Gastrocnemius medialis (tissue), 4 donors: Measurements from ENCODE around the gene ETV7. TPM values are rescaled to one million over a fixed set of nuclear protein-coding genes. Genes with fewer than 3 reads are reported as not detected.

Source experiments
- ATAC-seq, 2 donors: fragments of 150-250 bp; one replicate each; pipeline ENCODE4 v1.9.1; 2016
- DNase-seq, 2 donors: peaks; one replicate each; pipeline ENCODE4 v3.0.0-alpha.2; 2019
- H3K27ac ChIP-seq, 4 donors: fragments of 200-600 bp; sonication (generic); 1 replicate in 1 of 4; 2 replicates in 3 of 4; pipeline ENCODE4 v1.5.1; 2016 to 2018; ENCODE audit warnings: mild to moderate bottlenecking in 2 of 4, moderate library complexity in 1 of 4
- H3K27me3 ChIP-seq, 3 donors: fragments of 200-600 bp; sonication (generic) in 2 of 3; 1 replicate in 1 of 3; 2 replicates in 2 of 3; pipeline versions ENCODE4 v1.5.1 to v1.6.0; 2016 to 2019; ENCODE audit warnings: mild to moderate bottlenecking in 1 of 3, moderate library complexity in 1 of 3
- H3K36me3 ChIP-seq, 2 donors: fragments of 200-600 bp; sonication (generic) in 1 of 2; one replicate each; pipeline ENCODE4 v1.5.1; 2017 to 2018
- H3K4me1 ChIP-seq, 2 donors: fragments of 200-600 bp; sonication (generic) in 1 of 2; one replicate each; pipeline ENCODE4 v1.5.1; 2016 to 2017; ENCODE audit warnings: mild to moderate bottlenecking in 2 of 2
- H3K4me3 ChIP-seq, 4 donors: fragments of 200-600 bp; sonication (generic) in 3 of 4; 1 replicate in 1 of 4; 2 replicates in 3 of 4; pipeline ENCODE4 v1.5.1; 2016 to 2019; ENCODE audit warnings: mild to moderate bottlenecking in 2 of 4
- H3K9me3 ChIP-seq, 3 donors: fragments of 200-600 bp; sonication (generic) in 2 of 3; 1 replicate in 1 of 3; 2 replicates in 2 of 3; pipeline ENCODE4 v1.5.1; 2016 to 2019
- CTCF ChIP-seq, 5 experiments: fragments of 450-650 bp in 3 of 5; fragments of 200-600 bp in 2 of 5; sonication (generic) in 2 of 5; IDR thresholded peaks in 4 of 5; conservative IDR thresholded peaks in 1 of 5; 1 replicate in 4 of 5; 2 replicates in 1 of 5; pipeline ENCODE4 v1.5.1; 2016 to 2019; ENCODE audit warnings: antibody characterized with exemption in 5 of 5, mild to moderate bottlenecking in 3 of 5, moderate library complexity in 3 of 5
- POLR2A ChIP-seq, 2 donors: fragments of 450-650 bp; IDR thresholded peaks; one replicate each; pipeline ENCODE4 v1.6.1; 2017; ENCODE audit warnings: antibody characterized with exemption in 2 of 2, mild to moderate bottlenecking in 2 of 2, moderate library complexity in 2 of 2
- in situ Hi-C, 4 donors: fragments of 200-750 bp; cut with MboI; loops; one replicate each; pipeline versions ENCODE4 v1.15.0 to v1.8.0; 2017; ENCODE audit warnings: low sequenced_read_pairs in 4 of 4
- intact Hi-C: fragments of 100-400 bp; cut with DNase I; formaldehyde crosslinking; loops from one replicate; pipeline ENCODE4 v1.15.1; 2023; ENCODE audit warnings: low total_unique reads
- total RNA-seq, 4 donors: library from RNA; depleted of rRNA; stranded (reverse); fragments of >200 nt; gene quantifications; one replicate each; pipeline versions ENCODE4 v1.1.0 to v1.2.3, GENCODE V29; 2016

The ETV7 gene
- total RNA-seq, 4 donors from 2014 or later: not detected

DNA sequence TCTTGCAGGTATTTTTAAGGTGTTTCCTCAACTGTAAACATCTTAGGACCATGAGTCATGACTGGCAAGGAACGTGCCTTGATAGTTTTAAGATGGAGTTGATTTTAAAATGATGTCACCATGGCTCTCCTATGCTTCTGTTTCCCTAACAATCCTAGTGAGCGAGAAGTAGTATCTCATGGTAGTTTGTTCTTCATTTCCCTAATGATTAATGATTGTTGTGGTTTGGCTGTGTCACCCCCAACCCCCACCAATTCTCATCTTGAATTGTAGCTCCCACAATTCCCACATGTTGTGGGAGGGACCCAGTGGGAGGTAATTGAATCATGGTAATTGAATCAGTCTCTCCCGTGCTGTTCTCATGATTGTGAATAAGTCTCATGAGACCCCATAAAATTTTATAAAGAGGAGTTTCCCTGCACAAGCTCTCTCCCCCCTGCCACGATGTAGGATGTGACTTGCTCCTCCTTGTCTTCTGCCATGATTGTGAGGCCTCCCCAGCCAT lies 34.0 kb downstream of the ETV7 start:
- Histone ChIP-seq H3K9me3 (no peaks in the 10 kb centered on the region), H3K4me3 (no peak overlapping the region), H3K4me1 (peaks cover 3% of the 10 kb centered on the region in 2 donors), H3K36me3 (no peaks in the 10 kb centered on the region), H3K27ac (no peak overlapping the region), H3K27me3 (peaks cover 0 to 7% (median 3%) of the 10 kb centered on the region in 3 donors)
- in situ Hi-C loops: loop anchor here in 1 of 4 donors (25.0 kb wide), 1 partner anchor 241 kb away; no protein-coding TSS in a partner anchor
- intact Hi-C loops: no loop called here
- DNase-seq (no peak), ATAC-seq (no peak)
- TF ChIP-seq POLR2A (IDR thresholded peaks at IDR 0.05) (no peak), CTCF (IDR thresholded peaks at IDR 0.05 in 4 of 5, conservative IDR thresholded peaks at IDR 0.05 in 1 of 5) (no peak)

DNA sequence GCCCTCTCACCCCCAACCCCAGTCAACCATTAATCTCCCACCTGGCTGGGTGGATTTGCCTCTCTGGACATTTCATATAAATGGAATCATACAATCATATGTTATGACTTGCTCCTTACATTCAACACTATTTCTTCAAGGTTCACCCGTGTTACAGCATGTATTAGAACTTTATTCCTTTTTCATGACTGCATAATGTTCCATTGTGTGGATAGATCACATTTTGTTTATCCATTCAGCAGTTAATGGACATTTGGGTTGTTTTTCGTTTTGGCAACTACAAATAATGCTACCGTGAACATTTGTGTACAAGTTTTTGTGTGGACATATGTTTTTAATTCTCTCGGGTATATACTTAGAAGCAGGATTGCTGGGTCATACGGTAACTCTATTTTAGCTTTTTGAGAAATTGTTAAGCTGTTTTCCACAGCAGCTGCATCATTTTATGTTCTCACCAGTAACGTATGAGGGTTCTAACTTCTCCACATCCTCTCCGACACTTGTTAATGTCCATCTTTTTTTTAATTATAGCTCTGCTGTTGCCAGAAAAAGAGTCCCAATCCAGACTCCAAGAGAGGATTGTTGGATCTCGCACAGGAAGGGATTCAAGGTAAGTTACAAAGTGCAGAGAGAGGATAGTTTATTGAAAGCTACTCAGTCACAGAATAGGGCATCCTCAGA lies 34.9 kb downstream of the ETV7 start:
- in situ Hi-C loops: loop anchor here in 1 of 4 donors (25.0 kb wide), 1 partner anchor 240 kb away; no protein-coding TSS in a partner anchor
- TF ChIP-seq CTCF (IDR thresholded peaks at IDR 0.05 in 4 of 5, conservative IDR thresholded peaks at IDR 0.05 in 1 of 5): no peak
- no peak for TF ChIP-seq POLR2A (IDR thresholded peaks at IDR 0.05)
- no peaks in the 10 kb centered on the region for H3K36me3 ChIP-seq
- peaks cover 0 to 7% (median 3%) of the 10 kb centered on the region in 3 donors for H3K27me3 ChIP-seq
- H3K4me1 ChIP-seq: no peaks in the 10 kb centered on the region
- DNase-seq: no peak
- no peaks in the 10 kb centered on the region for H3K9me3 ChIP-seq
- H3K4me3 ChIP-seq: no peak overlapping the region
- no peak for ATAC-seq
- H3K27ac ChIP-seq: no peak overlapping the region
- intact Hi-C loops: no loop called here

- peak in 1 of 2 donors; percentile 21 for ATAC-seq
Measured at GRCh38 chr6:36350681-36351571, 36.5 kb downstream of the ETV7 start.

DNA sequence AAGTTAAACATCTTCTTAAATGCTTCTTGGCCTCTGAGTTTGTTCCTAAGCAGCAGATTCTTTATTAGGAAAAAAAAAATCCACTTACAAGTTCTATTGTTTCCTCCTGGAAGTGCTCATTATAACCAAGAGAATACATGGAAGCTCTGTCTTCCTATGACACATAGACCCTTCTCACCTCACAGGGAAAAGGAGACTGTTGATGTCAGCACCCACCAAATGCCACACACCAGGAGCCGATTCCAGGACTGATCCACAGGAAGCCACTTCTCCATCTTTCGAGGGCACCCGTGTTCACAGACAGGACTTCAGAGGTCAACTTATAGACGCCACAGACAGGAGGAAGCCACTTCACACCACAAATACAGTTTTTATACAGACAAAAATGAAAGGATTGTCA lies 37.4 kb downstream of the ETV7 start:
- H3K27me3 ChIP-seq: peaks cover 0 to 7% (median 3%) of the 10 kb centered on the region in 3 donors
- no peaks in the 10 kb centered on the region for H3K4me1 ChIP-seq
- H3K4me3 ChIP-seq: no peak overlapping the region
- no peak overlapping the region for H3K27ac ChIP-seq
- in situ Hi-C loops: loop anchor here in 1 of 4 donors (25.0 kb wide), 1 partner anchor 238 kb away; no protein-coding TSS in a partner anchor
- no peaks in the 10 kb centered on the region for H3K9me3 ChIP-seq
- TF ChIP-seq CTCF (IDR thresholded peaks at IDR 0.05 in 4 of 5, conservative IDR thresholded peaks at IDR 0.05 in 1 of 5) (no peak), POLR2A (IDR thresholded peaks at IDR 0.05) (no peak)
- ATAC-seq (peak; percentile 50 to 53), DNase-seq (no peak)
- no peaks in the 10 kb centered on the region for H3K36me3 ChIP-seq
- intact Hi-C loops: no loop called here

More at GRCh38 chr6:36350681-36351571, 36.5 kb downstream of the ETV7 start:
- intact Hi-C loops: no loop called here
- H3K9me3 ChIP-seq: no peaks in the 10 kb centered on the region
- in situ Hi-C loops: loop anchor here in 1 of 4 donors (25.0 kb wide), 1 partner anchor 239 kb away; no protein-coding TSS in a partner anchor
- no peaks in the 10 kb centered on the region for H3K36me3 ChIP-seq
- no peak overlapping the region for H3K4me3 ChIP-seq
- DNase-seq: no peak
- TF ChIP-seq POLR2A (IDR thresholded peaks at IDR 0.05) (no peak), CTCF (IDR thresholded peaks at IDR 0.05 in 4 of 5, conservative IDR thresholded peaks at IDR 0.05 in 1 of 5) (no peak)
- no peaks in the 10 kb centered on the region for H3K4me1 ChIP-seq
- no peak overlapping the region for H3K27ac ChIP-seq
- peaks cover 0 to 7% (median 3%) of the 10 kb centered on the region in 3 donors for H3K27me3 ChIP-seq
